ENCODE data around the gene SPRY4. TPM values are rescaled to one million over a fixed set of nuclear protein-coding genes. Genes with fewer than 3 reads are reported as not detected.

The SPRY4 gene, protein sequence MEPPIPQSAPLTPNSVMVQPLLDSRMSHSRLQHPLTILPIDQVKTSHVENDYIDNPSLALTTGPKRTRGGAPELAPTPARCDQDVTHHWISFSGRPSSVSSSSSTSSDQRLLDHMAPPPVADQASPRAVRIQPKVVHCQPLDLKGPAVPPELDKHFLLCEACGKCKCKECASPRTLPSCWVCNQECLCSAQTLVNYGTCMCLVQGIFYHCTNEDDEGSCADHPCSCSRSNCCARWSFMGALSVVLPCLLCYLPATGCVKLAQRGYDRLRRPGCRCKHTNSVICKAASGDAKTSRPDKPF
- 11.7 and 21.4 TPM in 2 replicates for total RNA-seq

DNA sequence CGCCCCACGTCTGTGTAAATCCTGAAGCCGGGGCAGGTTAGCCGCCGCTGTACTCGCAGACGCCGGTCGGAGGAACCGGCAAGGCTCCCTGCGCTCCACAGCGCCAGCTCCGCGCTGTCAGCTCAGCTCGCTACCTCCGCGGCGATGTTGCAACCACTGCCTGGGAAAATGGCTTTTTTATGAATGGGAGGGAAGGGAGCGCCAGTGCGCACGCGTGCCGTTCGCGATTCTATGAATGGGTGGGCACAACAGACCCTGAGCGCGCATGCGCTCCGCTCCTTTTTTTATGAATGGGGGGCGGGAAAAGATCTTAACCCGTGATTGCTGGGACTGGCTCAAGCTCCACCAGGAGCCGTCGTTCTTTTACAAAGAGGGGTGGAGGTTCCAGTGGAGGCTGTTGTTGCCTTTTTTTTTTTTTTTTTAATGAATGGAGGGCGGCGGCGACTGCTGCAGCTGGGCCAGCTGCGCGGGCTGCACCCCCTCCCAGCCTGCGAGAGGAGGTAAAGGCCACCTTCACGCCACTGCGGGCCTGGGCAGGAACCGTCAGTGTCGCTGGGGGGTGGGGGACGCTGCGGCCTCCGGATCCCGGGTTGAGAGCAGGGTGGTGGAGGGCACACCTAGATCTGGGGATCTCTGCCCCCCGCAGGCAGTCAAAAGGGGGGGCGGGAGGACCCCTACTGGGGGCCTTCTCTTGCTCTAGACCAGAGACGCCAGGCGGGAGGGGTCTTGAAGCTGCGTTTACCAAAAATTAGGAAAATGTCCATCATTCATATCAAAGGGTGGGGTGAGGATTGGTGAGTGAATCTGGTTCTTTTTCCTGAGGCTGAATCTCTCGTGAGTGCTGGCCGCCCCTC lies at the start of gene SPRY4:
Gene SPRY4 (minus strand): TSS at position 151 of the 854 bp plus-strand sequence. CDS start 9,913 bp downstream, outside the sequence.

Small RNA genes lying within 50 kb of the gene (small RNA-seq; reads per million reads assigned to genes)
- gene RF02038 (not detected), gene RF02039 (not detected)

Other genes with a start within 250 kb of the SPRY4 start
- 69.7 and 119 TPM in 2 replicates for gene NDFIP1, start 216.2 kb downstream of the SPRY4 start, total RNA-seq